Calu3 (cell line): ENCODE measurements around the gene ABCA13. TPM values are rescaled to one million over a fixed set of nuclear protein-coding genes. Genes with fewer than 3 reads are reported as not detected.

ENCODE experiments used
- BruUV-seq: library from RNA; stranded (reverse); fragments of 400-500 nt; replicated peaks from 2 replicates; lab custom pipeline; 2021; lab: Mats Ljungman, UMichigan
- CTCF ChIA-PET: fragments of 300-600 bp; sonication (Branson Sonifier 250); formaldehyde crosslinking; loops from one replicate; lab custom pipeline; 2022; ENCODE audit warnings: antibody characterized with exemption; lab: Charles Lee
- DNase-seq: peaks from one replicate; pipeline ENCODE4 v3.0.0; 2022
- H3K27ac Mint-ChIP-seq: one replicate; pipeline ENCODE4 v1.8.0; 2022; ENCODE audit warnings: mixed read lengths; ENCODE audit not compliant: unreplicated experiment
- H3K27me3 Mint-ChIP-seq: one replicate; pipeline ENCODE4 v1.8.0; 2022; ENCODE audit warnings: mixed read lengths; ENCODE audit not compliant: unreplicated experiment
- H3K36me3 Mint-ChIP-seq: one replicate; pipeline ENCODE4 v1.8.0; 2022; ENCODE audit warnings: mild to moderate bottlenecking, moderate library complexity, mixed read lengths; ENCODE audit not compliant: insufficient read depth, unreplicated experiment
- H3K4me1 Mint-ChIP-seq: one replicate; pipeline ENCODE4 v1.8.0; 2022; ENCODE audit warnings: mild to moderate bottlenecking, low read depth, mixed read lengths; ENCODE audit not compliant: unreplicated experiment
- H3K4me3 Mint-ChIP-seq: one replicate; pipeline ENCODE4 v1.8.0; 2022; ENCODE audit warnings: mild to moderate bottlenecking, low read depth, moderate library complexity, mixed read lengths; ENCODE audit not compliant: unreplicated experiment
- H3K9me3 Mint-ChIP-seq: one replicate; pipeline ENCODE4 v1.8.0; 2022; ENCODE audit warnings: low read depth, mixed read lengths; ENCODE audit not compliant: unreplicated experiment
- CTCF ChIP-seq: fragments of 200-600 bp; IDR thresholded peaks from one replicate; pipeline ENCODE4 v1.8.0; 2022; ENCODE audit warnings: antibody characterized with exemption; ENCODE audit not compliant: unreplicated experiment
- intact Hi-C: fragments of 100-400 bp; cut with micrococcal nuclease; formaldehyde crosslinking; loops from one replicate; pipeline ENCODE4 v1.10.0; 2022; ENCODE audit not compliant: unreplicated experiment
- total RNA-seq: library from RNA; stranded (reverse); gene quantifications from 2 replicates; pipeline ENCODE4 v1.2.3, GENCODE V29; 2022

Gene ABCA13
- total RNA-seq, 1 experiment from 2014 or later = 12.1 TPM

GRCh38 chr7:48528646-48529045 is 357.4 kb downstream of the ABCA13 start:
- no peak overlapping the region for H3K27ac Mint-ChIP-seq

GRCh38 chr7:48537561-48537960 is 366.3 kb downstream of the ABCA13 start:
- peak overlapping the region; percentile 23 for H3K27ac Mint-ChIP-seq
- H3K4me1 Mint-ChIP-seq = peaks cover 5% of the 10 kb centered on the region
- TF ChIP-seq CTCF = no peak
- H3K4me3 Mint-ChIP-seq = no peak overlapping the region
- peaks cover 10% of the 10 kb centered on the region for H3K9me3 Mint-ChIP-seq
- peak; percentile 39 for DNase-seq
- no TSS peak for BruUV-seq
- CTCF ChIA-PET = no interaction called here
- intact Hi-C loops = no loop called here
- no peaks in the 10 kb centered on the region for H3K36me3 Mint-ChIP-seq
- no peaks in the 10 kb centered on the region for H3K27me3 Mint-ChIP-seq

More at GRCh38 chr7:48528646-48529045, 357.4 kb downstream of the ABCA13 start:
- TF ChIP-seq CTCF = no peak
- no peaks in the 10 kb centered on the region for H3K27me3 Mint-ChIP-seq
- H3K4me1 Mint-ChIP-seq = no peaks in the 10 kb centered on the region
- intact Hi-C loops = no loop called here
- H3K36me3 Mint-ChIP-seq = no peaks in the 10 kb centered on the region
- no peak overlapping the region for H3K4me3 Mint-ChIP-seq
- peaks cover 10% of the 10 kb centered on the region for H3K9me3 Mint-ChIP-seq
- BruUV-seq = no TSS peak
- CTCF ChIA-PET = no interaction called here
- no peak for DNase-seq

- intact Hi-C loops = no loop called here
Observed at GRCh38 chr7:48540746-48541145, 369.5 kb downstream of the ABCA13 start.

GRCh38 chr7:48548667-48549066 is 377.4 kb downstream of the ABCA13 start:
- H3K27ac Mint-ChIP-seq = no peak overlapping the region
- no peak for DNase-seq

More at GRCh38 chr7:48540746-48541145, 369.5 kb downstream of the ABCA13 start:
- Mint-ChIP-seq H3K9me3 (peaks cover 7% of the 10 kb centered on the region), H3K4me3 (no peak overlapping the region), H3K36me3 (no peaks in the 10 kb centered on the region), H3K27me3 (no peaks in the 10 kb centered on the region), H3K4me1 (peaks cover 5% of the 10 kb centered on the region), H3K27ac (no peak overlapping the region)
- no peak for TF ChIP-seq CTCF
- CTCF ChIA-PET = no interaction called here
- BruUV-seq = no TSS peak
- DNase-seq = no peak

More at GRCh38 chr7:48548667-48549066, 377.4 kb downstream of the ABCA13 start:
- no peak for TF ChIP-seq CTCF
- intact Hi-C loops = no loop called here
- BruUV-seq = no TSS peak
- peaks cover 3% of the 10 kb centered on the region for H3K9me3 Mint-ChIP-seq
- no peaks in the 10 kb centered on the region for H3K27me3 Mint-ChIP-seq
- no peak overlapping the region for H3K4me3 Mint-ChIP-seq
- H3K4me1 Mint-ChIP-seq = no peaks in the 10 kb centered on the region
- CTCF ChIA-PET = interaction anchor here (0.9 kb wide), 1 partner anchor 219 kb away, joined by 3 read pairs; no protein-coding TSS in a partner anchor
- no peaks in the 10 kb centered on the region for H3K36me3 Mint-ChIP-seq
